GM23338 (cell line): ENCODE results near the gene DYSF. TPM values are rescaled to one million over a fixed set of nuclear protein-coding genes. Genes with fewer than 3 reads are reported as not detected.

ENCODE experiments used
- polyA plus RNA-seq: library from polyadenylated mRNA; unstranded; fragments of >200 nt; fragmentation: Nextera tagmentation; extraction: Ambion mirVana; gene quantifications from 2 replicates; pipeline ENCODE4 v1.2.1, GENCODE V29; 2016
- total RNA-seq: library from RNA; depleted of rRNA; stranded (reverse); fragments of >200 nt; shearing (Covaris generic); gene quantifications from 2 replicates; pipeline ENCODE4 v1.2.3, GENCODE V29; 2014; rRNA removed

The DYSF gene
- total and polyA plus RNA-seq, 2 experiments from 2014 or later, result 7.3 to 21.3 TPM

Other genes starting within 250 kb of the DYSF start
- gene PAIP2B, start 226.5 kb upstream of the DYSF start, total RNA-seq, result 27.4 and 29.7 TPM in 2 replicates
- gene PAIP2B, start 226.5 kb upstream of the DYSF start, polyA plus RNA-seq, result 6.1 and 7.6 TPM in 2 replicates
- gene ZNF638, start 121.8 kb upstream of the DYSF start, total RNA-seq, result 190 and 202 TPM in 2 replicates
- 166 and 185 TPM in 2 replicates for gene ZNF638, start 121.8 kb upstream of the DYSF start, polyA plus RNA-seq